Stomach smooth muscle (tissue), 2 donors: ENCODE results near the gene PLEKHF1.

ENCODE experiments used
- H3K27ac ChIP-seq: one replicate; pipeline ENCODE4 v1.7.0; 2013; ENCODE audit warnings: mild to moderate bottlenecking, low read length, inconsistent platforms
- H3K27me3 ChIP-seq, 2 donors: one replicate each; pipeline ENCODE4 v1.7.0; 2013; ENCODE audit warnings: low read length in 2 of 2; ENCODE audit not compliant: insufficient read depth in 2 of 2, control insufficient read depth in 1 of 2
- H3K36me3 ChIP-seq, 2 donors: one replicate each; pipeline ENCODE4 v1.7.0; 2013; ENCODE audit warnings: low read length in 2 of 2; ENCODE audit not compliant: control insufficient read depth in 2 of 2, insufficient read depth in 2 of 2
- H3K4me1 ChIP-seq: one replicate; pipeline ENCODE4 v1.7.0; 2013; ENCODE audit warnings: low read length; ENCODE audit not compliant: control insufficient read depth, insufficient read depth
- H3K4me3 ChIP-seq, 2 donors: one replicate each; pipeline ENCODE4 v1.7.0; 2013; ENCODE audit warnings: low read length in 2 of 2
- H3K9ac ChIP-seq, 2 donors: one replicate each; pipeline ENCODE4 v1.7.0; 2013; ENCODE audit warnings: low read length in 2 of 2, mild to moderate bottlenecking in 1 of 2
- H3K9me3 ChIP-seq, 2 donors: one replicate each; pipeline ENCODE4 v1.7.0; 2013; ENCODE audit warnings: low read length in 2 of 2; ENCODE audit not compliant: control insufficient read depth in 2 of 2
- donor health status: healthy.
- donor health status: Pancreatic carcinoma.

Gene PLEKHF1

DNA sequence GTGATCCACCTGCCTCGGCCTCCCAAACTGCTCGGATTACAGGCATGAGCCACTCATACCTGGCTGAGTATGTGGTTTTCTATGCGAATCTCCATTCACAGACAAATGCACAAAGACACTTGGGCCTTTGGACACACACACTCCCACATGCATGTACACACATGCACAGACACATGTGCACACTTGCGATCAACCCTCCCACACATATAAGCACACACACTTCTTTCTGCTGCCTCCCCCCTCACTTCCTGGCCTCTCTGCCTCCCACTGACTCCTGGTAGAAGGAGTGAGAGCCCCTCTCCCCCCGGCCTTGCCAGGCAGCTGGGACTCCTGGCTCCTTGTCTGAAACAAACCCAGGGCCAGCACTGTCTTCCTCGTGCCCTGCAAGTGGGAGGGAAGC, 29.3 kb upstream of the PLEKHF1 start:
- no peaks in the 10 kb centered on the region for H3K4me1 ChIP-seq
- no peak overlapping the region for H3K9ac ChIP-seq
- H3K27ac ChIP-seq: no peak overlapping the region
- no peaks in the 10 kb centered on the region for H3K36me3 ChIP-seq
- peaks cover 0 to 4% of the 10 kb centered on the region in 2 donors for H3K27me3 ChIP-seq
- H3K9me3 ChIP-seq: no peaks in the 10 kb centered on the region
- H3K4me3 ChIP-seq: no peak overlapping the region

DNA sequence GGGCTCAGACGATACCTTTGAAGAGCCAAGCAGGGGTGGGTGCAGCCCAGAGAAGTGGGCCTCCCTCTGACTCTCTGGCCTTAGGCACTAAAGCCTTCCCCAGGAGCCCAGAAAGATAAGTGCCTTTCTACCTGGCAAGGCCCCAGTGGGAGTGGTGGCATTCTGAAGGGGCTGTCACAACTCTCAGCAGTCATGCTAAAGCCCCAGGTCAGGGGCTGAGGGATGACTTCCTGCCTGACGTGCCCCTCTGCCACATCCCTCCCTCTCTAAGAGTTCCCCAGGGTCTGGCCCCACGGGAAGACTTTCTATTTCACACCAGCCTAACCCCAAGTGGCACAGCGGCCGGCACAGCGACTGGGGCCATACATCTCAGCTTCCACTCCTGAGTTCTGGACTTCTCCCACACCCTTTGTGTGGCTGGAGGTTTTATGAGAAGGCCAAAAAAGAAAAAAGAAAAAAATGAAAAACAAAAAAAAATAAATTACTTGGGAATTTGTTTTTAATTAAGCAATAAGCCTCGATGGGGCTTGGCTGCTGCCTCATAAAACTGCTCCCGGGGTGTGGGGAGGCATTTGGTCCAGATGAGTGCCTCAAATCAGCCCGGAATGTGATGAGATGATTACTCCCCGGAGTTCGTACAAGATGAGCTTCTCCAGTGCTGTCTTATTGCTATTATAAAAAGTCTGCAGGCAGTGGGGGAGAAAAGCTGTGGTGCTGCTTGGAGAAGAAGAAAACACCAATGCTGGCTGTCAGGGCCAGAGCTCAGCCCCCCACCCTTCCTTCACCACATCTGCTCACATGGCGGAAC, 28.5 kb upstream of the PLEKHF1 start:
- no peak overlapping the region for H3K9ac ChIP-seq
- H3K27ac ChIP-seq: no peak overlapping the region
- no peaks in the 10 kb centered on the region for H3K36me3 ChIP-seq
- H3K27me3 ChIP-seq: peaks cover 0 to 2% of the 10 kb centered on the region in 2 donors
- no peaks in the 10 kb centered on the region for H3K9me3 ChIP-seq
- no peaks in the 10 kb centered on the region for H3K4me1 ChIP-seq
- H3K4me3 ChIP-seq: no peak overlapping the region

DNA sequence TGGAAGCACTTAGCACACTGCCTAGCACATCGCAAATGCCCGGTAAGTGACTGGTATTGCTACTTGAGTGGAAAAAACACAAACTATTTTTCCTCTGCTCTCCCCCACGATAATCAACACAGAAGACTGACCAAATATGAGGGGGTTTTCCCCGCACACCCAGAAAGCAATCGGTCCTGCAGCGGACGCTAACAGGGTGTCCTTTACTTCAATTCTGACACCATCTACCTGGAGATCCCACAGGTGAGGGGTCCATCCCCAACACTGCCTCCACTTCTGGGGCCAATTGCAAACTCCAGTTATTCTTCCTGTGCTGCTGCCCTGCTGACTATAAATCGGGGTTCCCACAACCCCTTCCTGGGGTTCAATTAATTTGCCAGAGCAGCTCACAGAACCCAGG, 26.2 kb upstream of the PLEKHF1 start:
- Histone ChIP-seq H3K9ac (no peak overlapping the region), H3K9me3 (no peaks in the 10 kb centered on the region), H3K27ac (no peak overlapping the region), H3K4me3 (no peak overlapping the region), H3K36me3 (no peaks in the 10 kb centered on the region), H3K27me3 (peaks cover 0 to 2% of the 10 kb centered on the region in 2 donors), H3K4me1 (no peaks in the 10 kb centered on the region)

DNA sequence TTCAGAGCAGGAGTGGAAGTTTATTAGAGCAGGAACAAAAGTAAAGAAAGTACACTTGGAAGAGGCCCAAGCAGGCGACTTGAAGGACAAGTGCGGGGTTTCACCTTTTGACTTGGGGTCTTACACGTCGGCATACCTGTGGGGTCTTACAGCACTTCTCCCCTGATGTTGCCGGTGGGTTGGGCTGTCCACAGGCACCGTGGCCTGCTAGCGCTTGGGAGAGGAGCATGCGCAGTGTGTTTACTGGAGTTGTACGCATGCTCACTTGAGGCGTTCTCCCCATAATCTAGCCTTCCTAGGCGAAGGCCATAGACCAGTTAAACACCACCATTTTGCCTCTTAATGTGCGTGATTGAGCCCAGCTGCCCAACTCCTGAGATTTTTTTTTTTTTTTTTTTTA, 25.0 kb upstream of the PLEKHF1 start:
- H3K9ac ChIP-seq: no peak overlapping the region
- peaks cover 0 to 2% of the 10 kb centered on the region in 2 donors for H3K27me3 ChIP-seq
- no peaks in the 10 kb centered on the region for H3K9me3 ChIP-seq
- H3K4me3 ChIP-seq: no peak overlapping the region
- H3K4me1 ChIP-seq: no peaks in the 10 kb centered on the region
- H3K36me3 ChIP-seq: no peaks in the 10 kb centered on the region
- H3K27ac ChIP-seq: no peak overlapping the region

DNA sequence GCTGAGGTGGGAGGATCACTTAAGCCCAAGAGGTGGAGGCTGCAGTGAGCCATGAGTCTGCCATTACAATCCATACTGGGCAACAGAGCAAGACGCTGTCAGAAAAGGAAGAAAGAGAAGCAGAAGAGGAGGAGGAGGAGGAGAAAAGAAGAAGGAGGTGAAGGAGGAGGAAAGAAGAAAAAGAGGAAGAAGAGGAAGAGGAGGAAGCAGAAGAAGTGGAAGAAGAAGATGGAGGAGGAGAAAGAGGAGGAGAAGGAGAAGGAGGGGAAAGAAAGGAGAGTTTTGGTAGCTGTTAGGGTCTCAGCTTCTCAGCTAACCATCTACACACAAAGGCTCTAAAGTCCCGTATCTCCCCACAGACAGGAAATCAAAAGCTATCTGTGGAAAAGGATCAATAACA, 23.7 kb upstream of the PLEKHF1 start:
- Histone ChIP-seq H3K4me1 (peaks cover 4% of the 10 kb centered on the region), H3K27me3 (peaks cover 0 to 3% of the 10 kb centered on the region in 2 donors), H3K36me3 (no peaks in the 10 kb centered on the region), H3K27ac (no peak overlapping the region), H3K9ac (no peak overlapping the region), H3K4me3 (no peak overlapping the region), H3K9me3 (no peaks in the 10 kb centered on the region)

DNA sequence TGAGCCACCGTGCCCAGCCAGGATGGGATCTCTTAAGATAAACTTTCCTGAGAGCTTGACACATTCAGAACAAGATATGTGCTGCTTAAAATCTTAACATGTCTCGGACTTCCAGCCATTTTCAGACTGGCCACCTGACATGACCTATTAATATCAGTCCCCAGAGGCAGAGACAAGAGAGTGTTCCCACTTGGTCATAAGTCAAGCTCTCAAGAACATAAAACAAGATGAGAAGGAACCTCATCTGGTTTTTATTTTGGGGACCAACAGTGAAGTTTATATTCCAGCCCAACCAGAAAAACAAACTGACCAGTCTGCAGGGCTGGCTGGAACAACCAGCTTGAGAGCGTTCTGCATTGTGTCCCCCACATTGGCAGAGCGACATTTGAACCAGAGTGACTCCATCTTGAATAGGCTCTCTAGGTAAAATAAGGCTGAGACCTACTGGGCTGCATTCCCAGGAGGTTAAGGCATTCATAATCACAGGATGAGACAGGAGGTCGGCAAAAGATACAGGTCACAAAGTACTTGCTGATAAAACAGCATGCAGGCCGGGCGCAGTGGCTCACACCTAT, 21.8 kb upstream of the PLEKHF1 start:
- no peak overlapping the region for H3K27ac ChIP-seq
- no peaks in the 10 kb centered on the region for H3K36me3 ChIP-seq
- H3K4me1 ChIP-seq: peaks cover 4% of the 10 kb centered on the region
- H3K27me3 ChIP-seq: peaks cover 0 to 3% of the 10 kb centered on the region in 2 donors
- no peaks in the 10 kb centered on the region for H3K9me3 ChIP-seq
- no peak overlapping the region for H3K9ac ChIP-seq
- H3K4me3 ChIP-seq: no peak overlapping the region

DNA sequence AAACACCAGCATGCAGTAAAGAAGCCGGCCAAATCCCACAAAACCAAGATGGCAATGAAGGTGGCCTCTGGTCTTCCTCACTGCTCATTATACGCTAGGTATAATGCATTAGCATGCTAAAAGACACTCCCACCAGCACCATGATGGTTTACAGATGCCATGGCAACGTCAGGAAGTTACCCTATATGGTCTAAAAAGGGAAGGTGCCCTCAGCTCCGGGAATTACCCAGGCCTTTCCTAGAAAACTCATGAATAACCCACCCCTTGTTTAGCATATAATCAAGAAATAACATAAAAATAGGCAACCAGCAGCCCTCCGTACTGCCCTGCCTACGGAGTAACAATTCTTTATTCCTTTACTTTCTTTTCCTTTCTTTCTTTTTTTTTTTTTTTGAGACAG, 21.1 kb upstream of the PLEKHF1 start:
- peaks cover 4% of the 10 kb centered on the region for H3K4me1 ChIP-seq
- H3K4me3 ChIP-seq: no peak overlapping the region
- H3K27me3 ChIP-seq: peaks cover 0 to 3% of the 10 kb centered on the region in 2 donors
- H3K27ac ChIP-seq: no peak overlapping the region
- H3K36me3 ChIP-seq: no peaks in the 10 kb centered on the region
- no peak overlapping the region for H3K9ac ChIP-seq
- no peaks in the 10 kb centered on the region for H3K9me3 ChIP-seq

DNA sequence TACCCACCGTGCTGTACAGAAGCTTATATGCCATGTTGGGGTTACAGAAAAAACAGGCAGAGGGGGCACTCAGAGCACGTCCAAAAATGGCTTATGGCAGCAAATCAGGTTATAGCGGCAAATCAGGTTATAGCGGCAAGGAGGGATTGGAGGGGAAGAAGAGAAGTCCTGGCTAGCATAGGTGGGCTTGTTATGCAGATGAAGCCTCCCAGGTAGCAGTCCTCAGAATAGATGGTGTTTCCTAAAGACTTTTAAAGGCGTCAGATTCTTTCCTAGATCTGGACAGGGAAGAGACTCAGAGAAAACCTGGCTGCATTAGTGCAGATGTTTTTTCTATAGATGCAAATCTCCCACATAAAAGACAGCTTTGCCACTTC, 19.8 kb upstream of the PLEKHF1 start:
- Histone ChIP-seq H3K27ac (no peak overlapping the region), H3K36me3 (no peaks in the 10 kb centered on the region), H3K4me1 (peaks cover 4% of the 10 kb centered on the region), H3K9me3 (no peaks in the 10 kb centered on the region), H3K4me3 (no peak overlapping the region), H3K9ac (no peak overlapping the region), H3K27me3 (peaks cover 0 to 2% of the 10 kb centered on the region in 2 donors)

DNA sequence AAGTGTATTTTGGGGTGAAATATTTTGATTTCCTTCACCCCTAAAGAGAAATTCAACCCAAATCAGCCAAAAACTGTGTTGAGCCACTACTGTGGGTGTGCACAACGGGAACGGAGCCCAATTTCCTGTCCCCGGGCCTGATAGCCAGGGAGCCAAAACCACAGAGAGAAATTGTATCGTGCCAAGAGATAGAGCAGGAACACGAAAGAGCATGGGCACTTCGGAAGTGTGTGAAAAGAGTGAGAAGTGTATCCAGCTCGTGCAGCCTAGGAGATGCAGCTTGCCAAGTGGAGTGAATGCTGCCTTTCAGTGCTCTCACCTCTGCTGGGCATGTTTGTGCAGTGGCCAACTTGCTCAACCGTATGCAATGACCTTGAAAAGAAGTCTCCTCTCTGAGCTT, 19.4 kb upstream of the PLEKHF1 start:
- Histone ChIP-seq H3K27ac (no peak overlapping the region), H3K4me3 (no peak overlapping the region), H3K9me3 (no peaks in the 10 kb centered on the region), H3K27me3 (peaks cover 0 to 2% of the 10 kb centered on the region in 2 donors), H3K36me3 (no peaks in the 10 kb centered on the region), H3K9ac (no peak overlapping the region), H3K4me1 (peaks cover 4% of the 10 kb centered on the region)

DNA sequence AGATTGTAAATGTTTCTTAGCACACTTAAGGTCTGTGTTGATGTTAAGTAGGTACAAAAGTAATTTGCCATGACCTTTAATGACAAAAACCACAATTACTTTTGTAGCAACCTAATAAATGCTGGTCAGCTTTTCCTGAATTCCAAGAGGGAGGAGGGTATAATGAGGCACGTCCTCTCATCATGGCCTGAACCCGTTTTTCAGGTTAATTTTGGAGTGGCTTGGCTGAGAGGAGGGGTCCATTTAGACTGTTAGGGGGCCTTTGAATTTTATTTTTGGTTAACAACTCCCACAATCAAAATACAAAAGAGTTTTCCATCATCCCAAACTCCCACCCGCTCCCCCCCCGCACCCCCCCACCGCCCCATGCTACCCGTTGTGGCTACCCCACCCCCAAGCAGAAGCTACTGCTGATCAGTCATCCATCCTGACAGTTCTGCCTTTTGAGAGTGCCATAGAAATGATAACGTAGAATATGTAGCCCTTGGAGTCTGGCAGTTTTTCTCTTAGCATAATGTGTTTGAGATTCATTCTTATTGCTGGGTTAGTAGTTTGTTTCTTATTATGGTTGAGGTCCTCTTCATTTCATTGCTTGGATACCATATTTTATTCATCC, 14.4 kb upstream of the PLEKHF1 start:
- H3K4me3 ChIP-seq: no peak overlapping the region
- H3K9me3 ChIP-seq: no peaks in the 10 kb centered on the region
- H3K27ac ChIP-seq: no peak overlapping the region
- H3K36me3 ChIP-seq: no peaks in the 10 kb centered on the region
- H3K9ac ChIP-seq: no peak overlapping the region
- peaks cover 0 to 2% of the 10 kb centered on the region in 2 donors for H3K27me3 ChIP-seq
- no peaks in the 10 kb centered on the region for H3K4me1 ChIP-seq
